22Rv1 (cell line): ENCODE results near the gene KCNA2.

Source experiments
- ZFX ChIP-seq: fragments of 450-650 bp; IDR thresholded peaks from 2 replicates; pipeline ENCODE4 v1.6.1; 2017; ENCODE audit warnings: antibody characterized with exemption, borderline replicate concordance
- TF ChIP-seq, protein P1 (sequence below): fragments of 450-650 bp; IDR thresholded peaks from 2 replicates; pipeline ENCODE4 v1.5.1; 2017; ENCODE audit warnings: mild to moderate bottlenecking

- TF ChIP-seq, protein P1, sequence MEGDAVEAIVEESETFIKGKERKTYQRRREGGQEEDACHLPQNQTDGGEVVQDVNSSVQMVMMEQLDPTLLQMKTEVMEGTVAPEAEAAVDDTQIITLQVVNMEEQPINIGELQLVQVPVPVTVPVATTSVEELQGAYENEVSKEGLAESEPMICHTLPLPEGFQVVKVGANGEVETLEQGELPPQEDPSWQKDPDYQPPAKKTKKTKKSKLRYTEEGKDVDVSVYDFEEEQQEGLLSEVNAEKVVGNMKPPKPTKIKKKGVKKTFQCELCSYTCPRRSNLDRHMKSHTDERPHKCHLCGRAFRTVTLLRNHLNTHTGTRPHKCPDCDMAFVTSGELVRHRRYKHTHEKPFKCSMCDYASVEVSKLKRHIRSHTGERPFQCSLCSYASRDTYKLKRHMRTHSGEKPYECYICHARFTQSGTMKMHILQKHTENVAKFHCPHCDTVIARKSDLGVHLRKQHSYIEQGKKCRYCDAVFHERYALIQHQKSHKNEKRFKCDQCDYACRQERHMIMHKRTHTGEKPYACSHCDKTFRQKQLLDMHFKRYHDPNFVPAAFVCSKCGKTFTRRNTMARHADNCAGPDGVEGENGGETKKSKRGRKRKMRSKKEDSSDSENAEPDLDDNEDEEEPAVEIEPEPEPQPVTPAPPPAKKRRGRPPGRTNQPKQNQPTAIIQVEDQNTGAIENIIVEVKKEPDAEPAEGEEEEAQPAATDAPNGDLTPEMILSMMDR, result no peak
- TF ChIP-seq ZFX, result no peak
Measured at GRCh38 chr1:110545492-110545891, 60.7 kb downstream of the KCNA2 start.
